Omental fat pad (tissue), 4 donors: ENCODE measurements around the gene RING1. TPM values are rescaled to one million over a fixed set of nuclear protein-coding genes. Genes with fewer than 3 reads are reported as not detected.

ENCODE experiments used
- ATAC-seq: fragments of 150-250 bp; one replicate; pipeline ENCODE4 v1.9.1; 2016; ENCODE audit warnings: mild to moderate bottlenecking, moderate library complexity; ENCODE audit not compliant: low FRiP score
- DNase-seq: peaks from one replicate; pipeline ENCODE4 v3.0.0-alpha.2; 2019; ENCODE audit warnings: low spot score
- CTCF ChIP-seq, 3 donors: fragments of 450-650 bp; IDR thresholded peaks; one replicate each; pipeline ENCODE4 v1.5.1; 2016 to 2017; ENCODE audit warnings: antibody characterized with exemption in 3 of 3, mild to moderate bottlenecking in 3 of 3, moderate library complexity in 2 of 3
- total RNA-seq, 4 donors: library from RNA; depleted of rRNA; stranded (reverse); fragments of >200 nt; gene quantifications; one replicate each; pipeline ENCODE4 v1.1.0, GENCODE V29; 2016

The RING1 gene
- total RNA-seq, 4 donors from 2014 or later = 13.1 to 20.1 (median 15.7) TPM

GRCh38 chr6:33164665-33165373, 43.5 kb upstream of the RING1 start:
- DNase-seq = no peak
- no peak for TF ChIP-seq CTCF (IDR thresholded peaks at IDR 0.05)
- ATAC-seq = no peak

- no peak for DNase-seq
- no peak for TF ChIP-seq CTCF (IDR thresholded peaks at IDR 0.05)
- ATAC-seq = no peak
Observed at GRCh38 chr6:33165581-33166258, 42.6 kb upstream of the RING1 start.

GRCh38 chr6:33166363-33166762, 41.9 kb upstream of the RING1 start:
- DNase-seq (no peak), ATAC-seq (no peak)
- TF ChIP-seq CTCF (IDR thresholded peaks at IDR 0.05) = no peak

GRCh38 chr6:33166811-33167210, 41.5 kb upstream of the RING1 start:
- DNase-seq = no peak
- ATAC-seq = no peak
- TF ChIP-seq CTCF (IDR thresholded peaks at IDR 0.05) = no peak

- ATAC-seq (no peak), DNase-seq (no peak)
- TF ChIP-seq CTCF (IDR thresholded peaks at IDR 0.05) = no peak
Observed at GRCh38 chr6:33167374-33168283, 40.7 kb upstream of the RING1 start.

GRCh38 chr6:33168284-33168601, 40.1 kb upstream of the RING1 start:
- DNase-seq = no peak
- ATAC-seq = no peak
- TF ChIP-seq CTCF (IDR thresholded peaks at IDR 0.05) = no peak
